Stimulated activated CD4-positive, alpha-beta T cell treated with anti-CD3 and anti-CD28 coated beads, Interleukin-15, amount 100 ng/mL, for 1 hour (primary cell): Measurements from ENCODE around the gene CLEC16A.
"Not testable (repeated sequence)": the region's sequence is repeated elsewhere in the genome, so short reads cannot be mapped to it uniquely, and the experiment has no call there.

Experiments used
- DNase-seq, 2 donors: peaks; one replicate each; pipeline ENCODE4 v3.0.0-alpha.2; 2020; ENCODE audit warnings: low read depth in 1 of 2, low spot score in 1 of 2

Gene CLEC16A

DNA sequence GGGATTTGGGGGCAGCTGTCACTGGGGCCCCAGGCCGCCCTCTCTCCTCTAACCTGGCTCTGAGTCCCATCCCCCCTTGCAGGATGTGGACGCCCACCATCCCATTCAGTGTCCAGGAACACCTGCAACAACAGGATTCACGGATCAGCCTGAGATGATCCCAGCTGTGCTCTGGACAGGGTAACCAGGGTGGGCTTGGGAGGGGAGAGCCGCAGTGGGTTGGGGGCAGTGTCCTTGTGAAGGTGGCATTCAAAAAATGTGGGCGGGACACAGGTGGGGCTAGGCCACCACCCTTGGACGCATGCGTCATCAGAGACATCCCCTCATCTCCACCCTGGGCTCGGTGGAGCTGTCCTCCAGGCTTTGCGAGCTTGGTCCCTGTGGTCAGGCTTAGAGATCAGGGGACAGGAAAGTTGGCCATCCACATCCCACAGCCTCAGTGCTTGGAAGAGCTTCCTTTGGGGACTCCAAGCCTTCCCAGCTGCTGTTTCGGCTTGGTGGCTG lies 21.2 kb upstream of the CLEC16A start:
- no peak for DNase-seq

DNA sequence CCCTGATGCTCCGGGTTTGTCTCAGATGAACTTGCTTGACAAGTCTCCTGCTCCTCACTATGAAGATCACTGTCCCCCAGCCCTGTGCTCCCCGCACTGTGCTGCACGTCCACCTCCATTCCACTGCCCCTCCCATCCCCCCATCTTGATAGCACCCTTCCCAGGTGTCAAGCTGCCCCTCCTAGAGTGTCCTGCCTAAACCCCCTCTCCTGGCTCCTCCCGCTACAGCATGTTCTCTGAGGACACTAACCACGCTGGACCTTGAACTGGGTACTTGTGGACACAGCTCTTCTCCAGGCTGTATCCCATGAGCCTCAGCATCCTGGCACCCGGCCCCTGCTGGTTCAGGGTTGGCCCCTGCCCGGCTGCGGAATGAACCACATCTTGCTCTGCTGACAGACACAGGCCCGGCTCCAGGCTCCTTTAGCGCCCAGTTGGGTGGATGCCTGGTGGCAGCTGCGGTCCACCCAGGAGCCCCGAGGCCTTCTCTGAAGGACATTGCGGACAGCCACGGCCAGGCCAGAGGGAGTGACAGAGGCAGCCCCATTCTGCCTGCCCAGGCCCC lies 20.6 kb upstream of the CLEC16A start:
- DNase-seq = no peak

DNA sequence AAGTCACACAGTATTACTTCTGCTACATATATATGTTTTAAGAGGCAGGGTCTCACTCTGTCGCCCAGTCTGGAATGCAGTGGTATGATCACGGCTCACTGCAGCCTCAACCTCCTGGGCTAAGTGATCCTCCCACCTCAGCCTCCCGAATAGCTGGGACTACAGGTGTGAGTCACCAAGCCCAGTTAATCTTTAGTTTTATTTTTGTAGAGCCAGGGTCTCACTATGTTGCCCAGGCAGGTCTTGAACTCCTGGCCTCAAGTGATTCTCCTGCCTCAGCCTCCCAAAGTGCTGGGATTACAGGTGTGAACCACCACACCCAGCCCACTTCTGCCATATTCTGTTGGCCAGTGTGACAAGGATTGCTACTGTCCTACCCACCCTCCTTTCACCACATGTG lies 19.1 kb upstream of the CLEC16A start:
- DNase-seq = not testable (repeated sequence)

DNA sequence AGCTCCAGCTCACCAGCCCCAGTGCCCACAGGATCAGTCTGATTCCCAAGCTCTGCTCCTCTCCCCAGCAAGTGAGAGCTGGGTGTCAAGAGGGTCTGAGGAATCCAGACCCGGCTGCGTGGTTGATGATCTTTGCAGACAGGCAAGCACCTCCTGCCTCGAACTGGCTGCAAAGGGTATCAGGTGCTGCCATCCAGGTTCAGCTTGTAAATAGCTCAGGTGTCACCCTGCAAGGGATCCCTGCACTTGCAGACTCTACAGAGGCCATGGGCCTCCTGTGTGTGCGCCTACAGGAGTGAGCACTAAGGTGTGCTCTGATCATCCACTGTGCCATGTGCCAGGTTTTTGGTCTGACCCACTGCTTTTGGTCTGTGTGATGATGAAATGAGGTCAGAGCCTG lies 18.3 kb upstream of the CLEC16A start:
- DNase-seq = no peak

DNA sequence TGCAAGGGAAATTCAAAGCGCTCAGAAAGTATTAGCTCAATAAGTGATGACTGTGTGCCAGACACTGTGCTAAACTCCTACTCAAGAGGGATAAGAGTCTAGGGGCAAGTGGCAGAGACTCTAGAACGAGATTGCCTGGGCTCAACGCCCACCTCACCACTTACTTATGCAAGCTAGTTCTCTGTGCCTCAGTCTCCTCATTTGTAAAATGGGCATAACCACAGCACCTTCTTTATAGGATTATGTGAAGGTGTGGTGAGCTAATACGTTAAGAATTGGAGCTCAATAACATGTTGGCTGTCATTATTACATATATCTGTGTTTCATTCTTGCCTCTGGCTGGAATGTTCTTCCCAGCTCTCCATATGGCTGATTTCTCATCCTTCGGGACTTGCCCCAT lies 17.5 kb upstream of the CLEC16A start:
- no peak for DNase-seq

DNA sequence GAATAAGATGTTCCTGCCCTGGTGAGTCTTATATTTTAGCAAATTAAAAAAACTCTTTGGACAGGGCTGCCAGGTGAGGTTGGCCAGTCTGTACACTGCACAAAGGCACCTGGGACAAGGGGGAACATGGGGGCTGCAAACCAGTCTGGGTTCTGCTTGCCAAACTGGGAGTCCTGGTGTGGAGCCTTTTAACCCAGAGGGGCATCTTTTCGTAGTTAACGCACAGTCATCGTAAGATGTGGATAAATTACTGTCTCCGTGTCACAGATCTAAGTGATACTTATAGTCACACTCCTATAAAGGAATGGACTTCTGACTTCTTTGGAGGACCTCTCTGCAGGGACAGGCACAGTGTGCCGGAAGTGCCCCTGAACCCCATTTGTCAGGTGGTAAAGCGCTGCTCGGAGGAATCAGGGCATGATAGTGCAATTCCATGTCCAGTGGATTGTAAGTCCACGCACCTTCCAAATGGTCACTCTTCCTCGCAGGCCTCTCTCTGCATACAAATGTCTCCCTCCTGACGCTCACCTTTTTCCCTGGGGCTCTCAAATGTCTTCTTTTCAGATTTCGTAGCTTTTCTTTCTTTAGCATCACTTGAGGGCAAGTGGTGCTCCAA lies 16.8 kb upstream of the CLEC16A start:
- DNase-seq = no peak

DNA sequence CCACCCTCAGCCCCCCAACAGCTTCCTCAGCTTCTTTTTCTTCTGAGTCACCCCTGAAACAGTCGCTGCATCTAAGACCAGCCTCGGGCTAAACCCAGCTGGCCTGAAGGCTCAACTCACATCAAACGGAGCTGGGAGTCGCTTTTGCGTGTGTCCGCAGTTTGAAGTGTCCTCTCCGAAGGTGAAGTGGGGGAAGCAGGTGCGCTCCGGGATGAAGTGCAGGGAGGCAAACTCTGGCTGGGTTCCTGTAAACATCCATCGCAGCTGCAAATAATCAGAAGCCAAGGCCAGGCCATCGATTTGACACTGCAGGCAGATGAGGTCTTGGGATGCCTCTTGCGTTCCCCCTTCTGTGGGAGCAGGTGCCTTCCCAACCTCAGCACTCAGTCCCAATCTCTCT lies 15.3 kb upstream of the CLEC16A start:
- DNase-seq = not testable (repeated sequence)

DNA sequence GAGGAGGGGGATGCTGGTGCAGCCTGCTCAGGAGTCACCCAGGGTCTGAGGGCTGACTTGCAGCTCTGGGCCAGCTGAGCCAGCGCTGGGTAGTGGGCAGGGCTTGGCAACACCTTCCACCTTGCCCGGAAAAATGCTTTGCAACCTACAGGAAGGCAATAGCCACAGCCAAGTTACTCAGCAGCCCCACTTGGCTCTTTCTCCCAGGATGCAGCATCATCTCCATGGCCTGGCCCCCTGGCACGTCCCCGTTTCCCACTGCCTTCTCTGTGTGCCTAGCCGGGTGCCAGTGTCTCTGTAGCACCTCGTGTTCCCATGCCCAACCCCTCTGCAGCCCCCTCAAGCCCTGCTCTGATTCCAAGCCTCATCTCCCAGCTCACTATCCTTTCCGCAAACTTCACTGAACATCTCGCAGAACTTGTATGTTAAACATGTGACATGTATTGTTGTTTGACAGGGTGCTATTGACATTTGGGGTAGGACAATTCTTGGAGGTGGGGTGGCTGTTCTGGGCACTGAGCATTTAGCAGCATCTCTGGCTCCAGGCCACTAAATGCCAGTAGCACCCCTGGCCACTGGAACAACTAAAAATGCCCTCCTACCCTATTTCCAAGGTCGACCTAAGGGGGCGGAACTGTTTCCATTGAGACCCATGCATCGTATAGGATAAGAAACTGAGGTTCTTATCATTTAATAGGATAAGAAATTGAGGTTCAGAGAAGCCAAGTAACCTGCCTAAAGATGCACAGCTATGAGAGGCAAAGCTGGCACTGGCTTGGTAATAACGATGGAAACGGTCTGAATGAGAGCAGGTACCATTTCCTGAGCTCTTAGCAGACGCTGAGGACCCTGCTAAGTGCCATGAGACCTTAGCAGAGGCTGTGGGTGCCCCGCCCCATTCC lies 14.3 kb upstream of the CLEC16A start:
- no peak for DNase-seq

DNA sequence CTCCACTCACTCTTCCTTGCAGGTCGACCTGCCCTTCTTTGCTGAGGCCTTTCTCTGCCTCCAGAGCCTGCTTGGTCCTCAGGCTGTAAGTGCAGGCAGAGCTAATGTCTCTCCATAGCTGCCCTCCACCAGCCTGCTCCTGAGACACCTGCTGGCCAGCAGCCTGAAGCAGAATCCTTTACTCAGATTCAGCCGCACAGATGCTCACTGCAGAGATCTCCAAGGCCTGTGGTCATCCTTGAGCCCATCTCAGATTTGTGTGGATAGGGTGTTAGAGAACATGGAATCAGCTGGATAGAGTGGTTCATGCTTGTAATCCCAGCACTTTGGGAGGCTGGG lies 13.6 kb upstream of the CLEC16A start:
- no peak for DNase-seq

DNA sequence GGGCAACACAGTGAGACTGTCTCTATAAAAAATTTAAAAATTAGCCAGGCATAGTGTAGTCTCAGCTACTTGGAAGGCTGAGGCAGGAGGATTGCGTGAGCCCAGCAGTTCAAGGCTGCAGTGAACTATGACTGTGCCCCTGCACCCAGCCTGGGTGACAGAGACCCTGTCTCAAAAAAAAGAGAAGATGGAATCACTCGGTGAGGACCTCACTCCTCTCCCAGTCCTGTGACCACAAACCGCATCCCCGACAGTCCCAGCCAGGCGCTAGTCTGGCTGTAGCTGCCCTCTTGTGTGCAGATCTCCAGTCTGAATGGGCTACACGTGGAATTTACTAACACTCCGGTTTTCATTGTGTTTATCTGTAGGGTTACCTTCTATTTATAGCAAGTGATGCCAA lies 13.2 kb upstream of the CLEC16A start:
- DNase-seq = no peak

DNA sequence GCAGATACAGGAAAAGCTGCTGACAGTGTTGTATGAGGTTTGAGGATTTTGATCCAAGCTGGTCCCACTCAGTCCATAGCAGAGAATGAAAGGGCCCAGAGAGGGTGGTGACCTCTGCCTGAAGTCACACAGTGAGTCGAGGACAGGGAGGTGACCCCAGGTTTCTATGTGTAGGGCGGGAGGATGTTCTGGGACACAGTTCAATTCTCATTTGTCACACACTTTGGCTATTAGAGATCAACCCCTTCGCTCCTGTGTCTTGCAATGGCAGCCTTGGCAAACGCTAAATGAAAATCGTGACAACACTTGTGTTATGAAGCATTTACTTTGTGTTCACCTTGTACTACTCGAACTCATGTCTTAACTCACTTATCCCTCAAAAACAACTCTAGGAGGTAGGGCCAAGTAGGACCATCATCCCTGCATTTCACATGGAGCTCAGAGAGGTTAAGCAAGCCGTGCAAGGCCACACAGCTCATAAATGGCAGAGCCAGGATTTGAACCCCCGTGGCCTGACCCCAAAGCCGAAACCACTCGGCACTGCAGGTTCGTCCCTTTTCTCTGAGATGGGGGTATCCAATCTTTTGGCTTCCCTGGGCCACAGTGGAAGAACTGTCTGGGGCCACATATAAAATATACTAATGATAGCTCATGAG lies 12.3 kb upstream of the CLEC16A start:
- no peak for DNase-seq

DNA sequence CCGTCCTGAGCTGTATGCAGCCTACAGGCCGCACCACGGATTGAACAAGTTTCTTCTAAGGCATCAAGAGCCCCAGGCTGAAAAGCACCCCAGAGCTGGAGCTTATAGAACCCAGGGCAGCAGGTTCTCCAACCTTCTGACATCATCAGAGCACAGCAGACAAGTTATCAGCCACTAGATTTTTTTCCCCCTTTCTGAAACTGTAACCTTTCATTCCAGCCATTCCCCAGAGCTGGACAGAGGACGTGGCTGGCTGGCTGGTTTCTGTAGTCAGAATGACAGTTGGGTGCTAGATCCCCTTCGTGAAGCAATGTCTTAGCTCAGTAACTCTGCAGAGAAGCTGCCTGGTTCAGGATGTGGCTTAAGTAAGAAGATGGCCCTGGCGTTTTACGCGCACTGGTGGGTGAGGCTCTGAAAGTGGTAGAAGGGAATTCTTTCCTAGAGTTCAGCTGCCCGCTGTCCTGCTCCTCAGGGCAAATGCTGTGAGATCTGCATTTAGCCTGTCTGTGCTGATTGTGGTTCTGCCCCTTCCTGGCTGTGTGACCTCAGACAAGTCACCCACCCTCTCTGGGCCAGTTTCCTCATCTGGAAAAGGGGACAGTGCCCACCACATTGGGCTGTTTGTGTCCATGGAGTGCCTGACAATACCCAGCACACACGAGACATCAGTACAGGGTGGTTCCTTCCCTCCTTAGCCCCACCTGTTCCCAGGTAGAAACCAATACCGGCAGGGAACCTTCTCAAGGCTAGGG lies 11.2 kb upstream of the CLEC16A start:
- no peak for DNase-seq

DNA sequence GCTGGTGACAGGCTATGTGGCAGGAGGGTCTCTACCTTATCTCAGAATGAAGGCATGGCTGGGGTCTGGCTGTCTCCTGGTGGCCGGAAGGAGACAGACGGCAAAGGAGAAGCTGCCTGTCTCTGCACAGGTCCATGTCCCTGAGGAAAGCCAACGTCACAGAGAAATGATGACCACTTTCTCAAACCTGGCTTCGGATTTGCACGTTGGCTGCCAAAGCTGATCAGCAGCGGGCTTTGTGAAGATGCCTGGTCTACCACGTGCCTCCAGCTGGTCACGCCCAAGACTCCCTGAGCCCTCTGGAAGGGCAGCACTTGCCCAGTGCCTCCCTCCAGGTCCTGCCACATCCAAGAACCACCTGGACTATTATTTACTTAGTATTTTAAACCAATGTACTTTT lies 10.5 kb upstream of the CLEC16A start:
- DNase-seq = no peak

DNA sequence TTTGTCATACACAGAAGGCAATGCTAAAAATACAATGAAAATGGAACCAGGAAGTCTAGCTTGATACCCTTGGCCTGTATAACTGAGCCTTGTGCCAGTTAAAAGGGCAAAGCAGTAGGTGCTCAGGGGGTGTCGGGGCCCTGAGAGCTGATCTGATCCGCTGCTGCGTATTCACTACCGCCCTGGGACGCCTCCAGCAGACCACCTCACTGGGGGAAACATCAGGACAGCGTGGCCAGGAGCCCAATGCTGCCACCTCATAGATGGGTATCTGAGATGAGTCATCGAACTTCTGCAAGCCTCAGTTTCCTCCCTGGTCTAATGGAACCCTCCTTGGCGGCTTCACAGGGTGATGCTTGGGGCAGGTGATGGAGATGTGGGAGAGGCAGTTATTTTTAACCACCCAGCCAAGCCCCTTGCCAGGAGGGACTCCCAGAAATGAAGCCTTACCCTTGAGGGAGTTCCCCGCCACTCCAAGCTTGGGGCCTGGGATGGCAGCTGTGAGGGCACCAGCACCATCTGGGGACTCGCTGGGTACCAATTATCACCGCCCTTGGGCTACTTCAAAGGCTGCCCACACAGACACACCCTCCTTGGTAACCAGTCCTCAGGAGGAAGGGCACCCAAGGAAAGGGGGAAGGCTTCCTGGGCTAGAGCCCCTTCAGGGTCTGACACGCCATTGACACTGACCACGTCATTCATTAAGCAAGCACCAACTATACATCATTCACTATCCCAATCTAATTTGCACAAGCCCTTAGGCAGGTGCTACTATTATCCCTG lies 9.8 kb upstream of the CLEC16A start:
- DNase-seq = no peak

DNA sequence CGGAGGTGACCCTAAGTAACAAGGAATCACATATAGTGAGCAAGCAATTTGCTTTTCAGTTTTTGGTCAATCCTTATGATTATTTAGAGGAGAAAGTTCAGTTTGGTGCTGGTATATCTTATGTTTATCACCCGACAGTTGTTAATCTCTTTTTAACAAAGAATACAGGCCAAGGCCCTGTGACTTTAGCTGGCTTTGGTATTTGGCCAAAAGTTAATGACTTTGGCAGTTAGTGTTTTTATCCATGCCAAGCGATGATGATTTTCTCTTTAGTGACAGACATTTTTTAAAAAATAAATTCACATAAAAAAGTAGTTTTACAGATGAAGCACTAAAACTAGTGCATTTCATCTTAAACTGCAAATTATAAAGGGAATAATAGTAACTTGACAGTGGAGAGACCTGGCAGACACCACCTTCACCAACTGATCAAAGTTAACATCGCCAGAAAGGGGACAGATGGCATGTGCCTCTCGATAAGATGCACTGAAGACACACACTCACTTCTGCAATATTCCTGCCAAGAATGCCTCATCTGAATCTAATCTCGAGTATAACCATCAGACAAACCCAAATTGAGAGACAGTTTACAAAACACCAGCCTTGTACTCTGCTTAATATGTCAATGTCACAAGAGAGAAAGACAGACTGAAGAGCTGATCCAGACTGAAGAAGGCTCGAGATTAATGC lies 9.0 kb upstream of the CLEC16A start:
- DNase-seq = no peak

DNA sequence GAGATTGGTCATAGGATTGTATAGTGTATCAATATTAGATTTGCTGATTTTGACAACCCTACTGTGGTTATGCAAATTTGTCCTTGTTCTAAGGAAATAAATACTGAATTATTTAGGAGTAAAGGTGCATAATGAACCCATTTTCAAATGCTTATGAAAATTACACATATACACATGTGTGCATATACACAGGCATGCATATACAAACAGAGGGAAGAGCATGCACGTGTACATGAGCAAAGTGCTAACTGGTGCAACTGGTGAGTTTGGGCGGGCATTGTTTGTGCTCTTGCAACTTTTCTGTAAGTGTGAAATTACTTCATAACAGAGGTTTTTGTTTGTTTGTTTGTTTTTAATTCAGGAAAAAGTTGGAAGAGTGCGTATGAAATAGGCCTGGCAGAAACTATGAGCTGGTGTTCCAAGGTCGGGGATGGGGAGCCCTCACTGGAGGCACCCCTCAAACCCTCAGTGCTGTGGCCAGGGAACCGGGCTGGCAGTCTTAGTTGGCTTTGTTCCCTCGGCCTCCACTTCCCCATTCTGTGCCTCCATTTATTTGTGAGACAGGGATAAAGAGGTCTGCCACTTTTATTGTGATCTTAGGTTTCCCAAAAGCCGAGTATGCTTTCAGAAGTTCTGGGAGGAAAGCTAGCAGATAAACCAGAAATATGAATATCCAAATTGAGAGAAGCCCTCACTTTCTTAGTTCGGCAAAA lies 7.9 kb upstream of the CLEC16A start:
- no peak for DNase-seq

DNA sequence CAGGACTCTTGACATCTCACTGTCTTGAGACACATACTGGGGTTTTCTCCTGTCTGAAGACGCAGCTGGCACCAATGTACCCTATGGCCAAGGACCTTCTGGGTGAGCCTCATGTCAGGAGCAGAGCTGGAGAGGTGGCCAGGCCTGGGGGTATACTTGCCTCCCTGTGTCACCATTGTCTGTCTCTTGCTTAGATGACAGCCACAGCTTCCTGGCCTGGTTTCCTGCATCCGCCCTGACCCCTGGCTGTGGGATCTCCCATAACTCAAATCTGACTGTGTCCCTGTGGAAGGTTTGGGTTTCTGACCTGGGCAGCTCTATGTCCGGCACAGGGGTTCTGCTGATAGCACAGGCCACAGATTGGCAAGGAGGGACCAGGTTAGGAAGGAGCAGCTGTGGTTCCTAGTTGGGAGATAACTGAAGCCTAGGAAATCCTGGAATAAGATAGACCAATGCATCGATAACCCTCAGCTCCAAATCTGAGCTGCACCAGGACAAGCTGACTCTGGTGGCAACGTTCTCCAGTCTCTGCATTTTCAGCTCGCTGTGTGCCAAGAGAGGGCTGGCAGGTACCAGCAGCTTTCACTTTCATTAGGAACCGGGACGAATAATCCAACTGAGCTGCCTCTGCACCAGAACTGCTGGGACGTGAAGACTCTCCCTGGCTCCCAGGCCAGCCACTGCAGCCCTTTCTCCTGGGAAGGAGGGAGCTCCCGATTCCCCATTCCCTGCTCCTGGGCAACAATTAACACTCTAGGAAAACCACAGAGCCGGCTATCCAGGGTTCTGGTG lies 7.1 kb upstream of the CLEC16A start:
- DNase-seq = no peak

DNA sequence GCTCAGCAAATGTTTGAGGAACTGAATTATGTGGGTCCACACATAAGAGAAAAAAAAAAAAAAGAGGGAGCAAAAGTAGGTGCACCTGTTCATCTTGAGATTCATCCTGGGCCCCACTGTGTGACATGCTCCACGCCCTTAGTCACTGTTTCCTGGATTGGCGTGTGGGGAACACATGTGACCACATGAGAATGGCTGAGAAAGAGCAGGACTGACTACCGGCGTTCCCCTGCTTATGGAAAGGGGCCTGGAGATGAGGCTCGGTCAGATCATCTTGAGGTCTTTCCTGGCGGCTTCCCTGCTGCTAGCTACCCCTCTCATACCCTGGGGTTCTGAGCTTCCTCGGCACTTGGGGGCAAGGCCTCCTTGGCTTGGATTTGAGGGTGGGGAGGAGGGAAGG lies 6.0 kb upstream of the CLEC16A start:
- no peak for DNase-seq
